Loucy (cell line): ENCODE measurements around the gene PTH2.

ENCODE experiments used
- CTCF ChIP-seq: fragments of 200-600 bp; sonication (generic); conservative IDR thresholded peaks from 2 replicates; pipeline ENCODE4 v1.5.1; 2014; ENCODE audit warnings: mild to moderate bottlenecking, antibody characterized with exemption, low read length
- EZH2phosphoT487 ChIP-seq: fragments of 200-600 bp; IDR thresholded peaks from 2 replicates; pipeline ENCODE4 v1.6.1; 2018; ENCODE audit warnings: antibody characterized with exemption, mild to moderate bottlenecking, moderate library complexity, borderline replicate concordance

GRCh38 chr19:49393881-49394280 is 29.4 kb downstream of the PTH2 start:
- TF ChIP-seq CTCF (no peak), EZH2phosphoT487 (no peak)
